PC-3 (cell line): Measurements from ENCODE around the gene EIF4ENIF1. TPM values are rescaled to one million over a fixed set of nuclear protein-coding genes. Genes with fewer than 3 reads are reported as not detected.
"Not testable (repeated sequence)": the region's sequence is repeated elsewhere in the genome, so short reads cannot be mapped to it uniquely, and the experiment has no call there.

ENCODE experiments used
- ATAC-seq: fragments of 200-7000 bp; cut with Tn5 transposase; 2 replicates; pipeline ENCODE4 v1.9.1; 2020; ENCODE audit warnings: mild to moderate bottlenecking, moderate library complexity
- BruUV-seq: library from RNA; stranded (reverse); fragments of 400-500 nt; replicated peaks from 2 replicates; lab custom pipeline; 2021; lab: Mats Ljungman, UMichigan
- CTCF ChIA-PET: fragments of 300-600 bp; sonication (Branson Sonifier 250); formaldehyde crosslinking; loops from one replicate; lab custom pipeline; 2022; ENCODE audit warnings: antibody characterized with exemption; lab: Charles Lee
- POLR2A ChIA-PET: fragments of 300-600 bp; sonication (Branson Sonifier 250); formaldehyde crosslinking; loops from one replicate; lab custom pipeline; 2022; ENCODE audit warnings: antibody characterized with exemption; ENCODE audit not compliant: unreplicated experiment; lab: Charles Lee
- DNase-seq: peaks from one replicate; pipeline ENCODE4 v3.0.0-alpha.2; 2015
- H2AFZ ChIP-seq: fragments of 300-600 bp; sonication (generic); 2 replicates; pipeline ENCODE4 v1.6.0; 2016; ENCODE audit warnings: antibody characterized with exemption, low read length
- H3F3A ChIP-seq: fragments of 300-600 bp; sonication (generic); one replicate; pipeline ENCODE4 v1.6.0; 2017; ENCODE audit warnings: antibody characterized with exemption, low read length, control low read depth, mild to moderate bottlenecking; ENCODE audit not compliant: unreplicated experiment
- H3K27ac ChIP-seq: fragments of 300-600 bp; sonication (generic); 2 replicates; pipeline ENCODE4 v1.5.1; 2016; ENCODE audit warnings: mild to moderate bottlenecking, low read length
- H3K27me3 ChIP-seq: fragments of 300-600 bp; sonication (generic); 2 replicates; pipeline ENCODE4 v1.6.1; 2016; ENCODE audit warnings: low read length, mixed read lengths
- H3K36me3 ChIP-seq: fragments of 300-600 bp; sonication (generic); 2 replicates; pipeline ENCODE4 v1.6.1; 2016; ENCODE audit warnings: low read depth, mixed run types, low read length, mixed read lengths
- H3K4me1 ChIP-seq: fragments of 300-600 bp; sonication (generic); 2 replicates; pipeline ENCODE4 v1.5.1; 2016; ENCODE audit warnings: low read length; ENCODE audit not compliant: insufficient read depth
- H3K4me2 ChIP-seq: fragments of 300-600 bp; sonication (generic); 2 replicates; pipeline ENCODE4 v1.6.0; 2016; ENCODE audit warnings: low read length
- H3K4me3 ChIP-seq: fragments of 300-600 bp; sonication (generic); 2 replicates; pipeline ENCODE4 v1.5.1; 2016; ENCODE audit warnings: mild to moderate bottlenecking, low read length, mixed read lengths
- H3K79me2 ChIP-seq: fragments of 300-600 bp; sonication (generic); 2 replicates; pipeline ENCODE4 v1.6.1; 2017; ENCODE audit warnings: low read length, mixed read lengths
- H3K9ac ChIP-seq: fragments of 300-600 bp; sonication (generic); 2 replicates; pipeline ENCODE4 v1.6.0; 2016; ENCODE audit warnings: mild to moderate bottlenecking, low read length
- H3K9me2 ChIP-seq: fragments of 300-600 bp; sonication (generic); replicated peaks from 2 replicates; pipeline ENCODE4 v1.6.1; 2016; ENCODE audit warnings: mixed run types, low read length, mixed read lengths
- H3K9me3 ChIP-seq: fragments of 300-600 bp; sonication (generic); 2 replicates; pipeline ENCODE4 v1.6.1; 2016; ENCODE audit warnings: low read length, mixed read lengths
- H4K20me1 ChIP-seq: fragments of 300-600 bp; sonication (generic); 2 replicates; pipeline ENCODE4 v1.6.1; 2016; ENCODE audit warnings: low read length, mixed read lengths
- CTCF ChIP-seq: fragments of 300-600 bp; sonication (generic); conservative IDR thresholded peaks from 2 replicates; pipeline ENCODE4 v1.5.1; 2017; ENCODE audit warnings: antibody characterized with exemption, low read depth, mild to moderate bottlenecking, low read length
- EZH2 ChIP-seq: fragments of 300-600 bp; sonication (generic); IDR thresholded peaks from one replicate; pipeline ENCODE4 v1.6.1; 2017; ENCODE audit warnings: antibody characterized with exemption, mild to moderate bottlenecking, low read length; ENCODE audit not compliant: unreplicated experiment
- EZH2phosphoT487 ChIP-seq: fragments of 300-600 bp; sonication (generic); IDR thresholded peaks from 2 replicates; pipeline ENCODE4 v1.6.1; 2018; ENCODE audit warnings: mild to moderate bottlenecking, antibody characterized with exemption, low read length, borderline replicate concordance
- intact Hi-C: fragments of 100-400 bp; cut with micrococcal nuclease; formaldehyde crosslinking; loops from 2 replicates; pipeline ENCODE4 v1.9.0; 2023
- total RNA-seq: library from RNA; depleted of rRNA; stranded (reverse); fragments of >200 nt; gene quantifications from 2 replicates; pipeline ENCODE4 v1.2.3, GENCODE V29; 2014

The EIF4ENIF1 gene
- total RNA-seq, 1 experiment from 2014 or later: 5.3 TPM

GRCh38 chr22:31520051-31520450 lies 30.4 kb upstream of the EIF4ENIF1 start:
- no peaks in the 10 kb centered on the region for H3F3A ChIP-seq
- H4K20me1 ChIP-seq: no peaks in the 10 kb centered on the region
- DNase-seq: no peak
- no peaks in the 10 kb centered on the region for H3K79me2 ChIP-seq
- no peak overlapping the region for H2AFZ ChIP-seq
- no peaks in the 10 kb centered on the region for H3K9me2 ChIP-seq
- H3K9me3 ChIP-seq: no peaks in the 10 kb centered on the region
- no peaks in the 10 kb centered on the region for H3K4me1 ChIP-seq
- no peak overlapping the region for H3K4me3 ChIP-seq
- no peak overlapping the region for H3K27ac ChIP-seq
- no peak for ATAC-seq
- ChIA-PET POLR2A (no interaction called here), CTCF (no interaction called here)
- H3K36me3 ChIP-seq: no peaks in the 10 kb centered on the region
- no peak overlapping the region for H3K4me2 ChIP-seq
- intact Hi-C loops: no loop called here
- TF ChIP-seq CTCF (no peak), EZH2phosphoT487 (no peak), EZH2 (no peak)
- no peak overlapping the region for H3K9ac ChIP-seq
- no TSS peak for BruUV-seq
- no peaks in the 10 kb centered on the region for H3K27me3 ChIP-seq

- Histone ChIP-seq H3F3A (no peaks in the 10 kb centered on the region), H3K4me2 (no peak overlapping the region), H3K4me1 (peaks cover 3% of the 10 kb centered on the region; the same call in 1 of the 2 replicates), H2AFZ (no peak overlapping the region), H3K79me2 (no peaks in the 10 kb centered on the region), H3K36me3 (0 out of 2 replicates have a peak, but pooled peaks cover 2% of the 10 kb centered on the region), H3K27me3 (no peaks in the 10 kb centered on the region), H3K4me3 (no peak overlapping the region), H3K9me2 (no peaks in the 10 kb centered on the region), H3K9me3 (no peaks in the 10 kb centered on the region), H3K9ac (no peak overlapping the region), H3K27ac (no peak overlapping the region), H4K20me1 (no peaks in the 10 kb centered on the region)
- TF ChIP-seq EZH2phosphoT487 (no peak), CTCF (no peak), EZH2 (no peak)
- DNase-seq: no peak
- CTCF ChIA-PET: no interaction called here
- POLR2A ChIA-PET: no interaction called here
- intact Hi-C loops: no loop called here
- ATAC-seq: no peak
- no TSS peak for BruUV-seq
These were observed 19.6 kb upstream of the EIF4ENIF1 start for GRCh38 chr22:31509061-31509762.

- H3K36me3 ChIP-seq: 0 out of 2 replicates have a peak, but pooled peaks cover 2% of the 10 kb centered on the region
- H3K9me2 ChIP-seq: no peaks in the 10 kb centered on the region
- no peak overlapping the region for H3K4me3 ChIP-seq
- intact Hi-C loops: no loop called here
- ATAC-seq (no peak), DNase-seq (no peak)
- ChIA-PET POLR2A (no interaction called here), CTCF (no interaction called here)
- no peak overlapping the region for H3K4me2 ChIP-seq
- peaks cover 8% of the 10 kb centered on the region; the same call in 1 of the 2 replicates for H3K4me1 ChIP-seq
- H3K27me3 ChIP-seq: no peaks in the 10 kb centered on the region
- no peak overlapping the region for H3K27ac ChIP-seq
- BruUV-seq: no TSS peak
- no peak for TF ChIP-seq EZH2
- TF ChIP-seq EZH2phosphoT487: no peak
- no peak for TF ChIP-seq CTCF
- H4K20me1 ChIP-seq: no peaks in the 10 kb centered on the region
- H3K9ac ChIP-seq: no peak overlapping the region
- H3K79me2 ChIP-seq: 0 out of 2 replicates have a peak, but pooled peaks cover 3% of the 10 kb centered on the region
- no peaks in the 10 kb centered on the region for H3K9me3 ChIP-seq
- H3F3A ChIP-seq: no peaks in the 10 kb centered on the region
- no peak overlapping the region for H2AFZ ChIP-seq
These were observed 18.9 kb upstream of the EIF4ENIF1 start for GRCh38 chr22:31508536-31508935.

GRCh38 chr22:31507517-31507916 lies 17.9 kb upstream of the EIF4ENIF1 start:
- H4K20me1 ChIP-seq, ATAC-seq, intact Hi-C loops, H3K79me2 ChIP-seq, POLR2A ChIA-PET, DNase-seq, H3K36me3 ChIP-seq, H3K4me3 ChIP-seq, H3K4me2 ChIP-seq, H3K9me2 ChIP-seq, CTCF ChIA-PET, H3K27me3 ChIP-seq, H3K9ac ChIP-seq, H3K4me1 ChIP-seq, BruUV-seq, H2AFZ ChIP-seq, H3F3A ChIP-seq, H3K27ac ChIP-seq, H3K9me3 ChIP-seq: not testable (repeated sequence)
